ENCODE measurements around the gene PGM1.
A peak's percentile ranks its signal among the peaks of the same experiment; 100 is the strongest.

PGM1 gene

GRCh38 chr1:63638471-63638870 lies 45.3 kb downstream of the PGM1 start:
- peaks cover 2 to 44% (median 25%) of the 10 kb centered on the region in 4 experiments for H3K36me3 ChIP-seq (ENCODE audit: control insufficient read depth in 4 of 4, insufficient read depth in 4 of 4, low read length in 3 of 4)
- CTCF ChIA-PET: no interaction called here
- POLR2A ChIA-PET: interaction anchor here (0.5 kb wide), 1 partner anchor 143 kb away, joined by 5 read pairs; no protein-coding TSS in a partner anchor

GRCh38 chr1:63638875-63639274 lies 45.7 kb downstream of the PGM1 start:
- Histone ChIP-seq H3K4me1 (ENCODE audit: control extremely low read depth in 1 of 4, control insufficient read depth in 4 of 4, insufficient read depth in 4 of 4, low read length in 3 of 4) (peaks cover 0 to 15% (median 7%) of the 10 kb centered on the region in 4 experiments), H3K36me3 (ENCODE audit: control insufficient read depth in 4 of 4, insufficient read depth in 4 of 4, low read length in 3 of 4) (peaks cover 2 to 44% (median 27%) of the 10 kb centered on the region in 4 experiments), H3K27ac (ENCODE audit: insufficient read depth in 1 of 2, low read depth in 1 of 2, low read length in 2 of 2, poor library complexity in 1 of 2, severe bottlenecking in 2 of 2) (no peak overlapping the region), H3K27me3 (replicated peaks in 2 of 5; ENCODE audit: control insufficient read depth in 4 of 5, insufficient read depth in 5 of 5, low read length in 4 of 5) (no peaks in the 10 kb centered on the region), H3K4me3 (ENCODE audit: control insufficient read depth in 1 of 7, extremely low read depth in 1 of 7, insufficient read depth in 4 of 7, low read depth in 2 of 7, low read length in 6 of 7) (no peak overlapping the region), H3K9me3 (ENCODE audit: control extremely low read depth in 1 of 5, control insufficient read depth in 4 of 5, insufficient read depth in 2 of 5, low read depth in 1 of 5, low read length in 4 of 5) (no peaks in the 10 kb centered on the region)
- no peak for DNase-seq
- ChIA-PET POLR2A (no interaction called here), CTCF (no interaction called here)
- 84% methylated on average over 5 of the region's 8 CpGs for WGBS (ENCODE audit: insufficient coverage)

More at GRCh38 chr1:63638471-63638870, 45.3 kb downstream of the PGM1 start:
- H3K27ac ChIP-seq (ENCODE audit: insufficient read depth in 1 of 2, low read depth in 1 of 2, low read length in 2 of 2, poor library complexity in 1 of 2, severe bottlenecking in 2 of 2): no peak overlapping the region
- H3K9me3 ChIP-seq (ENCODE audit: control extremely low read depth in 1 of 5, control insufficient read depth in 4 of 5, insufficient read depth in 2 of 5, low read depth in 1 of 5, low read length in 4 of 5): no peaks in the 10 kb centered on the region
- H3K4me1 ChIP-seq (ENCODE audit: control extremely low read depth in 1 of 4, control insufficient read depth in 4 of 4, insufficient read depth in 4 of 4, low read length in 3 of 4): peaks cover 0 to 15% (median 7%) of the 10 kb centered on the region in 4 experiments
- H3K27me3 ChIP-seq (replicated peaks in 2 of 5; ENCODE audit: control insufficient read depth in 4 of 5, insufficient read depth in 5 of 5, low read length in 4 of 5): no peaks in the 10 kb centered on the region
- H3K4me3 ChIP-seq (ENCODE audit: control insufficient read depth in 1 of 7, extremely low read depth in 1 of 7, insufficient read depth in 4 of 7, low read depth in 2 of 7, low read length in 6 of 7): no peak overlapping the region
- no peak for DNase-seq
- WGBS (ENCODE audit: insufficient coverage): 99% methylated on average over 6 of the region's 8 CpGs

- POLR2A ChIA-PET: interaction anchor here (0.8 kb wide), 1 partner anchor 14 kb away, joined by 3 read pairs; no protein-coding TSS in a partner anchor
- Histone ChIP-seq H3K27ac (ENCODE audit: insufficient read depth in 1 of 2, low read depth in 1 of 2, low read length in 2 of 2, poor library complexity in 1 of 2, severe bottlenecking in 2 of 2) (no peak overlapping the region), H3K36me3 (ENCODE audit: control insufficient read depth in 4 of 4, insufficient read depth in 4 of 4, low read length in 3 of 4) (peaks cover 0 to 40% (median 24%) of the 10 kb centered on the region in 4 experiments), H3K9me3 (ENCODE audit: control extremely low read depth in 1 of 5, control insufficient read depth in 4 of 5, insufficient read depth in 2 of 5, low read depth in 1 of 5, low read length in 4 of 5) (no peaks in the 10 kb centered on the region), H3K4me1 (ENCODE audit: control extremely low read depth in 1 of 4, control insufficient read depth in 4 of 4, insufficient read depth in 4 of 4, low read length in 3 of 4) (peaks cover 0 to 15% (median 7%) of the 10 kb centered on the region in 4 experiments), H3K27me3 (replicated peaks in 2 of 5; ENCODE audit: control insufficient read depth in 4 of 5, insufficient read depth in 5 of 5, low read length in 4 of 5) (no peaks in the 10 kb centered on the region), H3K4me3 (ENCODE audit: control insufficient read depth in 1 of 7, extremely low read depth in 1 of 7, insufficient read depth in 4 of 7, low read depth in 2 of 7, low read length in 6 of 7) (no peak overlapping the region)
- CTCF ChIA-PET: no interaction called here
- DNase-seq: peak in 2 of 3 donors; percentile 16 to 33
- 85% methylated on average over 2 of the region's 4 CpGs for WGBS (ENCODE audit: insufficient coverage)
Observed at GRCh38 chr1:63640633-63641567, 47.7 kb downstream of the PGM1 start.

- CTCF ChIA-PET: no interaction called here
- POLR2A ChIA-PET: interaction anchor here (0.8 kb wide), 1 partner anchor 13 kb away, joined by 3 read pairs; no protein-coding TSS in a partner anchor
- 100% methylated on average over 4 of the region's 4 CpGs for WGBS (ENCODE audit: insufficient coverage)
Observed at GRCh38 chr1:63641615-63642014, 48.4 kb downstream of the PGM1 start.

GRCh38 chr1:63642901-63643300 lies 49.7 kb downstream of the PGM1 start:
- H3K27ac ChIP-seq (ENCODE audit: insufficient read depth in 1 of 2, low read depth in 1 of 2, low read length in 2 of 2, poor library complexity in 1 of 2, severe bottlenecking in 2 of 2): no peak overlapping the region
- peaks cover 0 to 27% (median 10%) of the 10 kb centered on the region in 4 experiments for H3K36me3 ChIP-seq (ENCODE audit: control insufficient read depth in 4 of 4, insufficient read depth in 4 of 4, low read length in 3 of 4)
- no CpG with 5 or more reads among the region's 2 CpGs for WGBS (ENCODE audit: insufficient coverage)
- no peak for DNase-seq
- H3K27me3 ChIP-seq (replicated peaks in 2 of 5; ENCODE audit: control insufficient read depth in 4 of 5, insufficient read depth in 5 of 5, low read length in 4 of 5): no peaks in the 10 kb centered on the region
- peaks cover 0 to 15% (median 7%) of the 10 kb centered on the region in 4 experiments for H3K4me1 ChIP-seq (ENCODE audit: control extremely low read depth in 1 of 4, control insufficient read depth in 4 of 4, insufficient read depth in 4 of 4, low read length in 3 of 4)
- CTCF ChIA-PET: no interaction called here
- H3K4me3 ChIP-seq (ENCODE audit: control insufficient read depth in 1 of 7, extremely low read depth in 1 of 7, insufficient read depth in 4 of 7, low read depth in 2 of 7, low read length in 6 of 7): no peak overlapping the region
- no peaks in the 10 kb centered on the region for H3K9me3 ChIP-seq (ENCODE audit: control extremely low read depth in 1 of 5, control insufficient read depth in 4 of 5, insufficient read depth in 2 of 5, low read depth in 1 of 5, low read length in 4 of 5)
- POLR2A ChIA-PET: no interaction called here

More at GRCh38 chr1:63641615-63642014, 48.4 kb downstream of the PGM1 start:
- no peaks in the 10 kb centered on the region for H3K9me3 ChIP-seq (ENCODE audit: control extremely low read depth in 1 of 5, control insufficient read depth in 4 of 5, insufficient read depth in 2 of 5, low read depth in 1 of 5, low read length in 4 of 5)
- DNase-seq: no peak
- peaks cover 0 to 34% (median 19%) of the 10 kb centered on the region in 4 experiments for H3K36me3 ChIP-seq (ENCODE audit: control insufficient read depth in 4 of 4, insufficient read depth in 4 of 4, low read length in 3 of 4)
- no peaks in the 10 kb centered on the region for H3K27me3 ChIP-seq (replicated peaks in 2 of 5; ENCODE audit: control insufficient read depth in 4 of 5, insufficient read depth in 5 of 5, low read length in 4 of 5)
- H3K4me1 ChIP-seq (ENCODE audit: control extremely low read depth in 1 of 4, control insufficient read depth in 4 of 4, insufficient read depth in 4 of 4, low read length in 3 of 4): peaks cover 0 to 15% (median 7%) of the 10 kb centered on the region in 4 experiments
- no peak overlapping the region for H3K27ac ChIP-seq (ENCODE audit: insufficient read depth in 1 of 2, low read depth in 1 of 2, low read length in 2 of 2, poor library complexity in 1 of 2, severe bottlenecking in 2 of 2)
- H3K4me3 ChIP-seq (ENCODE audit: control insufficient read depth in 1 of 7, extremely low read depth in 1 of 7, insufficient read depth in 4 of 7, low read depth in 2 of 7, low read length in 6 of 7): no peak overlapping the region

GRCh38 chr1:63643517-63643916 lies 50.3 kb downstream of the PGM1 start:
- Histone ChIP-seq H3K36me3 (ENCODE audit: control insufficient read depth in 4 of 4, insufficient read depth in 4 of 4, low read length in 3 of 4) (peaks cover 0 to 21% (median 9%) of the 10 kb centered on the region in 4 experiments), H3K4me1 (ENCODE audit: control extremely low read depth in 1 of 4, control insufficient read depth in 4 of 4, insufficient read depth in 4 of 4, low read length in 3 of 4) (peaks cover 0 to 15% (median 7%) of the 10 kb centered on the region in 4 experiments), H3K27me3 (replicated peaks in 2 of 5; ENCODE audit: control insufficient read depth in 4 of 5, insufficient read depth in 5 of 5, low read length in 4 of 5) (no peaks in the 10 kb centered on the region), H3K27ac (ENCODE audit: insufficient read depth in 1 of 2, low read depth in 1 of 2, low read length in 2 of 2, poor library complexity in 1 of 2, severe bottlenecking in 2 of 2) (no peak overlapping the region), H3K9me3 (ENCODE audit: control extremely low read depth in 1 of 5, control insufficient read depth in 4 of 5, insufficient read depth in 2 of 5, low read depth in 1 of 5, low read length in 4 of 5) (no peaks in the 10 kb centered on the region), H3K4me3 (ENCODE audit: control insufficient read depth in 1 of 7, extremely low read depth in 1 of 7, insufficient read depth in 4 of 7, low read depth in 2 of 7, low read length in 6 of 7) (no peak overlapping the region)
- DNase-seq: no peak
- POLR2A ChIA-PET: no interaction called here
- CTCF ChIA-PET: interaction anchor here (1.7 kb wide), 1 partner anchor 17 kb away, joined by 5 read pairs; no protein-coding TSS in a partner anchor
- WGBS (ENCODE audit: insufficient coverage): 94% methylated on average over 3 of the region's 3 CpGs

GRCh38 chr1:63643926-63644325 lies 50.7 kb downstream of the PGM1 start:
- H3K27ac ChIP-seq (ENCODE audit: insufficient read depth in 1 of 2, low read depth in 1 of 2, low read length in 2 of 2, poor library complexity in 1 of 2, severe bottlenecking in 2 of 2): no peak overlapping the region
- ChIA-PET CTCF (interaction anchor here (1.7 kb wide), 1 partner anchor 17 kb away, joined by 5 read pairs; no protein-coding TSS in a partner anchor), POLR2A (no interaction called here)
- DNase-seq: no peak
- no peak overlapping the region for H3K4me3 ChIP-seq (ENCODE audit: control insufficient read depth in 1 of 7, extremely low read depth in 1 of 7, insufficient read depth in 4 of 7, low read depth in 2 of 7, low read length in 6 of 7)
- H3K9me3 ChIP-seq (ENCODE audit: control extremely low read depth in 1 of 5, control insufficient read depth in 4 of 5, insufficient read depth in 2 of 5, low read depth in 1 of 5, low read length in 4 of 5): no peaks in the 10 kb centered on the region
- WGBS (ENCODE audit: insufficient coverage): 89% methylated on average over 3 of the region's 3 CpGs
- no peaks in the 10 kb centered on the region for H3K27me3 ChIP-seq (replicated peaks in 2 of 5; ENCODE audit: control insufficient read depth in 4 of 5, insufficient read depth in 5 of 5, low read length in 4 of 5)
- H3K4me1 ChIP-seq (ENCODE audit: control extremely low read depth in 1 of 4, control insufficient read depth in 4 of 4, insufficient read depth in 4 of 4, low read length in 3 of 4): peaks cover 0 to 12% (median 7%) of the 10 kb centered on the region in 4 experiments
- peaks cover 0 to 18% (median 9%) of the 10 kb centered on the region in 4 experiments for H3K36me3 ChIP-seq (ENCODE audit: control insufficient read depth in 4 of 4, insufficient read depth in 4 of 4, low read length in 3 of 4)

Data from common myeloid progenitor, CD34-positive (primary cell).